Right cardiac atrium (tissue), 5 donors: ENCODE data around the gene CLTC. TPM values are rescaled to one million over a fixed set of nuclear protein-coding genes. Genes with fewer than 3 reads are reported as not detected.
"Not testable (repeated sequence)": the region's sequence is repeated elsewhere in the genome, so short reads cannot be mapped to it uniquely, and the experiment has no call there.

Source experiments
- ATAC-seq, 2 donors: fragments of 200-7000 bp; cut with Tn5 transposase; one replicate each; pipeline versions ENCODE4 v1.8.0 to v1.9.1; 2020; ENCODE audit warnings: moderate library complexity in 2 of 2, mild to moderate bottlenecking in 1 of 2
- DNase-seq, 3 donors: peaks; one replicate each; pipeline ENCODE4 v3.0.0-alpha.2; 2020
- H3K27ac ChIP-seq: one replicate; pipeline ENCODE4 v1.5.1; 2013; ENCODE audit warnings: mild to moderate bottlenecking, low read length, control low read depth, moderate library complexity
- H3K27me3 ChIP-seq: one replicate; pipeline ENCODE4 v1.6.1; 2013; ENCODE audit not compliant: control insufficient read depth, insufficient read depth
- H3K4me1 ChIP-seq: one replicate; pipeline ENCODE4 v1.6.1; 2013; ENCODE audit warnings: low read length; ENCODE audit not compliant: control insufficient read depth, insufficient read depth
- H3K4me3 ChIP-seq: one replicate; pipeline ENCODE4 v1.5.1; 2013; ENCODE audit warnings: low read length, control low read depth
- H3K9me3 ChIP-seq: one replicate; pipeline ENCODE4 v1.6.1; 2013; ENCODE audit warnings: low read length; ENCODE audit not compliant: control insufficient read depth
- WGBS: extraction: QIAGEN DNeasy Blood & Tissue Kit; methylation state at CpG from one replicate; pipeline ENCODE4 v1.1.7; 2013; 5-methylcytosine and 5-hydroxymethylcytosine counted together
- intact Hi-C, 4 donors: fragments of 100-400 bp; cut with DNase I; formaldehyde crosslinking; loops; one replicate each; pipeline versions ENCODE4 v1.11.0 to v1.14.0; 2022 to 2023
- polyA plus RNA-seq: library from polyadenylated mRNA; stranded (reverse); fragments of 200-250 nt; gene quantifications from one replicate; pipeline ENCODE4 v1.2.3, GENCODE V29; 2013
- total RNA-seq, 4 donors: library from RNA; stranded (reverse); fragmentation: NEBNext Ultra II Directional; extraction: Animal tissue kit (Norgen Biotek cat#: 25700); gene quantifications; one replicate each; pipeline ENCODE4 v1.2.1, GENCODE V29; 2021
- donor health status: healthy with polysubstance abuse.
- donor health status: DM: no; HTN: yes; CAD: no.
- donor health status: DM: no; HTN: no; CAD: no.
- donor health status: DM: no; HTN: yes; CAD: no; lungs with severe emphysema.
- donor health status: DM: yes; HTN: yes; CAD: no.

CLTC gene
- total and polyA plus RNA-seq, 5 donors, result 108 to 203 (median 176) TPM

- Histone ChIP-seq H3K9me3 (no peaks in the 10 kb centered on the region), H3K4me3 (no peak overlapping the region), H3K27ac (no peak overlapping the region), H3K27me3 (no peaks in the 10 kb centered on the region), H3K4me1 (no peaks in the 10 kb centered on the region)
- intact Hi-C loops, result no loop called here
- ATAC-seq, result no peak
- no peak for DNase-seq
Observed at GRCh38 chr17:59651346-59651745, 31.7 kb downstream of the CLTC start.

- 98% methylated on average over 2 of the region's 2 CpGs for WGBS
Observed at GRCh38 chr17:59652119-59652518, 32.4 kb downstream of the CLTC start.

GRCh38 chr17:59656624-59657023, 36.9 kb downstream of the CLTC start:
- H3K27me3 ChIP-seq, H3K4me1 ChIP-seq, intact Hi-C loops, H3K9me3 ChIP-seq, DNase-seq, H3K27ac ChIP-seq, H3K4me3 ChIP-seq, ATAC-seq: not testable (repeated sequence)
- 81% methylated on average over 7 of the region's 7 CpGs for WGBS

More at GRCh38 chr17:59652119-59652518, 32.4 kb downstream of the CLTC start:
- no peaks in the 10 kb centered on the region for H3K9me3 ChIP-seq
- DNase-seq (no peak), ATAC-seq (no peak)
- H3K27ac ChIP-seq, result no peak overlapping the region
- no peaks in the 10 kb centered on the region for H3K27me3 ChIP-seq
- no peaks in the 10 kb centered on the region for H3K4me1 ChIP-seq
- no peak overlapping the region for H3K4me3 ChIP-seq
- intact Hi-C loops, result no loop called here

- WGBS, result 78% methylated on average over 5 of the region's 5 CpGs
- no peak for ATAC-seq
- Histone ChIP-seq H3K4me1 (no peaks in the 10 kb centered on the region), H3K27ac (no peak overlapping the region), H3K27me3 (no peaks in the 10 kb centered on the region), H3K9me3 (no peaks in the 10 kb centered on the region), H3K4me3 (no peak overlapping the region)
- no peak for DNase-seq
- intact Hi-C loops, result no loop called here
Observed at GRCh38 chr17:59666235-59666634, 46.5 kb downstream of the CLTC start.

GRCh38 chr17:59668816-59669215, 49.1 kb downstream of the CLTC start:
- WGBS, result 63% methylated on average over 3 of the region's 3 CpGs
- Histone ChIP-seq H3K27me3 (no peaks in the 10 kb centered on the region), H3K27ac (no peak overlapping the region), H3K9me3 (no peaks in the 10 kb centered on the region), H3K4me1 (no peaks in the 10 kb centered on the region), H3K4me3 (no peak overlapping the region)
- no peak for DNase-seq
- intact Hi-C loops, result no loop called here
- peak in 1 of 2 donors; percentile 44 for ATAC-seq

- Histone ChIP-seq H3K27me3 (no peaks in the 10 kb centered on the region), H3K9me3 (no peaks in the 10 kb centered on the region), H3K4me1 (no peaks in the 10 kb centered on the region), H3K4me3 (no peak overlapping the region), H3K27ac (no peak overlapping the region)
- no peak for DNase-seq
- ATAC-seq, result no peak
- 78% methylated on average over 1 of the region's 1 CpG for WGBS
- intact Hi-C loops, result no loop called here
Observed at GRCh38 chr17:59669411-59669810, 49.7 kb downstream of the CLTC start.

GRCh38 chr17:59669944-59670343, 50.2 kb downstream of the CLTC start:
- intact Hi-C loops, result no loop called here
- Histone ChIP-seq H3K27me3 (no peaks in the 10 kb centered on the region), H3K9me3 (no peaks in the 10 kb centered on the region), H3K27ac (no peak overlapping the region), H3K4me1 (no peaks in the 10 kb centered on the region), H3K4me3 (no peak overlapping the region)
- DNase-seq (no peak), ATAC-seq (no peak)
- 100% methylated on average over 1 of the region's 1 CpG for WGBS

- H3K9me3 ChIP-seq, result no peaks in the 10 kb centered on the region
- H3K27me3 ChIP-seq, result no peaks in the 10 kb centered on the region
- DNase-seq (no peak), ATAC-seq (no peak)
- no peak overlapping the region for H3K27ac ChIP-seq
- intact Hi-C loops, result no loop called here
- no peak overlapping the region for H3K4me3 ChIP-seq
- no peaks in the 10 kb centered on the region for H3K4me1 ChIP-seq
- 92% methylated on average over 1 of the region's 1 CpG for WGBS
Observed at GRCh38 chr17:59671386-59671785, 51.7 kb downstream of the CLTC start.

GRCh38 chr17:59675231-59675630, 55.5 kb downstream of the CLTC start:
- H3K4me3 ChIP-seq, result no peak overlapping the region
- WGBS, result 33% methylated on average over 1 of the region's 1 CpG
- ATAC-seq (no peak), DNase-seq (no peak)
- intact Hi-C loops, result no loop called here
- H3K9me3 ChIP-seq, result no peaks in the 10 kb centered on the region
- H3K27me3 ChIP-seq, result no peaks in the 10 kb centered on the region
- H3K4me1 ChIP-seq, result no peaks in the 10 kb centered on the region
- no peak overlapping the region for H3K27ac ChIP-seq

GRCh38 chr17:59676716-59677115, 57.0 kb downstream of the CLTC start:
- 79% methylated on average over 7 of the region's 7 CpGs for WGBS
- H3K4me1 ChIP-seq, result no peaks in the 10 kb centered on the region
- no peaks in the 10 kb centered on the region for H3K9me3 ChIP-seq
- no peak for ATAC-seq
- H3K27ac ChIP-seq, result no peak overlapping the region
- H3K4me3 ChIP-seq, result no peak overlapping the region
- no peak for DNase-seq
- H3K27me3 ChIP-seq, result no peaks in the 10 kb centered on the region
- intact Hi-C loops, result no loop called here

GRCh38 chr17:59678918-59679317, 59.2 kb downstream of the CLTC start:
- intact Hi-C loops, result no loop called here
- WGBS, result 45% methylated on average over 2 of the region's 2 CpGs
- no peak for DNase-seq
- no peak for ATAC-seq
- H3K27ac ChIP-seq, result no peak overlapping the region
- H3K9me3 ChIP-seq, result no peaks in the 10 kb centered on the region
- H3K4me1 ChIP-seq, result no peaks in the 10 kb centered on the region
- no peak overlapping the region for H3K4me3 ChIP-seq
- no peaks in the 10 kb centered on the region for H3K27me3 ChIP-seq

- Histone ChIP-seq H3K9me3 (no peaks in the 10 kb centered on the region), H3K4me3 (no peak overlapping the region), H3K27me3 (no peaks in the 10 kb centered on the region), H3K4me1 (no peaks in the 10 kb centered on the region), H3K27ac (no peak overlapping the region)
- WGBS, result 74% methylated on average over 4 of the region's 4 CpGs
- intact Hi-C loops, result no loop called here
- no peak for ATAC-seq
- DNase-seq, result no peak
Observed at GRCh38 chr17:59680314-59680713, 60.6 kb downstream of the CLTC start.
